GM11168 (cell line): Measurements from ENCODE around the gene ITGB2.
"Not testable (repeated sequence)": the region's sequence is repeated elsewhere in the genome, so short reads cannot be mapped to it uniquely, and the experiment has no call there.

ENCODE experiments used
- in situ Hi-C: fragments of 300-500 bp; cut with MboI; formaldehyde crosslinking; loops from one replicate; pipeline ENCODE4 v1.12.0; 2022; ENCODE audit warnings: low sequenced_read_pairs; ENCODE audit not compliant: unreplicated experiment

Gene ITGB2

GRCh38 chr21:44929242-44929798 lies 8.6 kb upstream of the ITGB2 start:
- in situ Hi-C loops = no loop called here

DNA sequence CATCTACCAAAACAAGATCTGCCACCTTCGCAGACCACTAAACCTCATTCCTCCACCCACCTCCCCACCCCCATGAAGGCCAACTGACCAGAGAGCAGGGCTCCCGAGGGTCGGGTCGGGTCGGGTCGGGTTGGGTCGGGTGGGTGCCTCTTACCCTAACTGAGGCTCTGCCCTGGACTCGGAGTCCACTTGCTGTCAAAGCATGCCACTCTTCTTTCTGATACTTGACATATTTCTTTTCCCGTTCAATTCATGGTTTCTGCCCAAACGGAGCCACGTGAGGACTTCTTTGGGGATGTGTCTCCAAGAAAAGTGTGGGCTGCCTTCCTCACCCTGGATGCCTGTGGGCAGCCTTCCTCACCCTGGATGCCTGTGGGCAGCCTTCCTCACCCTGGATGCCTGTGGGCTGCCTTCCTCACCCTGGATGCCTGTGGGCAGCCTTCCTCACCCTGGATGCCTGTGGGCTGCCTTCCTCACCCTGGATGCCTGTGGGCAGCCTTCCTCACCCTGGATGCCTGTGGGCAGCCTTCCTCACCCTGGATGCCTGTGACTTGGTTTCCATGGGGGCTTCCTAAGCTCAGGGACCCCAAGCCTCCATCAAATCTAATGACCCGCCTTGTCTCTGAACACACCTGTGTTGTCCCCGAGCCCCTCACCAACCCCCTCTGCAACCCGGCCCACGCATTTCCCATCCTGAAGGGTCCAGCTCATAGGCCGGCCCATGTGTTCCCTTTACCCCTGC lies 8.0 kb upstream of the ITGB2 start:
- in situ Hi-C loops = not testable (repeated sequence)

DNA sequence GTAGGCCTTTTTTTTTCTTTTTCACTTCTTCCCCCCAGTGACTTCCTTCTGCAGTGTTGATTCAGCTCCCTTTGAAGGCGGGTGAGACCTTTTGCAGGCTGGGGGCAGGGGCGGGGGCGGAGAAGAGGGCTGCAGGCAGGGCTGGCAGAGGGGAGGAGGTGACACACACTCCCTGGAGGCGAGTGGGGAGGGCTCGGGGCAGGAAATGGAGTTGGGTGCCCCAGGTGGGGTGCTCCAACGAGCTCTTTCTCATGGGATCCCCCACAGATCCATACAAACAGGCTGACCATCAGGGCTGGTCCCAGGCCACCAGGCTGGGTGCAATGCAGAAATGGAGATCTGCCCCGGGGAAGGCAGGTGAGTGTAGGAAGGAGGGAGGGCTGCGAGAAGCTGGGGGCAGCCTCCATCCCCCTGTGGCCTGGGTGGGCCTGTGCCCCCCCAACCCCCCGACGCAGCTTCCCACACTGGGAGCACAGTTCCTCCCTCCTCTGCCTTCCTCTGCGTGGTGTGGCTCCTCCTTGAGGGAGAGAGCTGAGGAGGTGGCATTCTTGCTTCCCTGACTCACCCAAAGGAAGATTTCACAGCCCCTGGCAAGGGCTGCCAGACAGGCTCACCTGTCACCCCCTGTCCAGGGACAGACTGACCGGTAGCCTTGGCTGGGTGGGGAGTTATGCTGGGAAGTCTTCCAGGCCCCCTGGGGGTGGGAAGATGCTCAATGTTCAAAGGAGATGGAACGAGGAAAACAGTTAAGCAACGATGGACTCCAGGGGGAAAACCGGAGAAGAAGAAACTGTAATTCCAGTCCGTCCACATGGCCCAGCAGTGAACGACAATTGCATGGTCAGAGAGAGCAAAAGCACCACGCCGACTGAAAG lies 7.1 kb upstream of the ITGB2 start:
- in situ Hi-C loops = no loop called here

DNA sequence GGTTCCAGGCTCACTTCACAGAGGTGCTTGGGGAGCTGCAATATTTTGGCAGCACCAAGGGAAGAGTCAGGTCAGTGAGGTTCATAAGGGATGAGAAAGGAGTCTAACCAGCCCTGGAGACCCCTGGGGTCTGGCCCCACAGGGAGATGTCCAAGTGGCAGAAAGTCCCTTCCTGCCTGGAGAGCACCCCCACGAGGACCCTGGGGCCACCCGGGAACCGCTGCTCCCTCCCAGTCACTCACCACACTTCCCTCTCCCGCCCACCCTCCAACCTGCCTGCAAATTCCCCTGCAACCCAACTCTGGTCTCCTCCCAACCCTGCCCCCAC lies 6.5 kb upstream of the ITGB2 start:
- in situ Hi-C loops = no loop called here

- in situ Hi-C loops = no loop called here
These were observed 5.8 kb upstream of the ITGB2 start for GRCh38 chr21:44926331-44927101.

GRCh38 chr21:44925378-44925755 lies 4.7 kb upstream of the ITGB2 start:
- in situ Hi-C loops = no loop called here

- in situ Hi-C loops = no loop called here
These were observed 4.1 kb upstream of the ITGB2 start for GRCh38 chr21:44924606-44925377.

DNA sequence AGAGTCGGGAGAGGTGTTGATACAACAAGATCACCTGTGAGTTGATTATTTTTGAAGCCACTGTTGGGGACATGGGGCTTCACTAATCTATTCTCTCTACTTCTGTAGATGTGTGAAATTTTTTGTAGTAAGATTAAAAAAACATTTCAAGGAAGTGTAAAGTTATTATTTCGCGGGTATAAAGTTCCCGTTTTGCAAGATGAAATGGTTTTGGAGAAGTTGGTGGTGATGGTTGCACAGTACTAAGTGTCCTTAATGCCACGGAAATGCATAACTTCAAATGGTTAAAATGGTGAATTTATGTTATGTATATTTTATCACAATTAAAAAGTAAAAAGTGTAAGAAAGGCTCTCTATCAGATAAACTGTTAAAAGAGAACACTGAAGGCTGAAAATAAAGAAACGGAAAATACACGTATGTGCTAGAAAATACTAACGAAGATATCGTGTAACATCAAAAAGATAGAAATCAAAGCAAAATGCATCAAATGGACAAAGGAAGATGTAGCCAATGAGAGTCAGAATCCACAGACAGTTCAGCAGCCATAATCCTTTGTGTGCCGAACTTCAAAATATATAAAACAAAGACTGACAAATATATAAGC lies 2.9 kb upstream of the ITGB2 start:
- in situ Hi-C loops = no loop called here

- in situ Hi-C loops = no loop called here
These were observed 1.2 kb upstream of the ITGB2 start for GRCh38 chr21:44921928-44922327.

DNA sequence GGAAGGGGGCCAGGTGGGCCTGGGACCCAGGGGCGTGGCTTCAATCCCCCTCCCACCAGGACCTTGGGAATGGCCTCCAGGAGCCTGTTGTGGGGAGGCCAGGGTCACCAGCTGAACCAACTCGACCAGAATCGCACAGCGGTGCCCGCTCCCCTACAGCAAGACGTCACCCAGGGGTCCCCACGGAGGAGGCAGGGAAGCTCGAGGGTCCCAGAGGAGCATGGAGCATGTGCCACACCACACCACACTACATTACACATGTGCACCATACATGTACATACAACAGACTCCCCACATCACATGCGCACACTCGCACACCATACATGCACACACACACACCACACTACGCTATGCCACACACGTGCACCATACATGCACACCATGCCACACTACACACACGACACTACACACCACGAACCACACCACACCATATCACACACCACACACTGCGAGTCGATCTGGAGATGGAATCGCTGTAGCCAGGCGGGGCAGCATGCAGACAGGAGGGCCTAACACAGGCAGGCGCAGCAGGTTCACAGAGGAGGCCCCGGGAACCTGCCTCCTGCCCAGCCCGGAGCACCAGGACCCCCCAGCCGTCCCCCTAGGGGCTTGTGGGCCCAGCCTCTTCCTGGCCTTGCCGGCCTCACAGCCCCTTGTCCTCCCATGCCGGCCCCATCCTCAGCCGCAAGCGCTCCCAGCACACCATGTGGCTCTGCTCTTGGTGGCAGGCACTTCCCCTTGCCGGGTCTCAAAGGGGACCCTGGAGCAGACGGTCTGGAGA lies 596 bp downstream of the ITGB2 start:
- in situ Hi-C loops = loop anchor here (10.0 kb wide), 1 partner anchor 115 kb away; the partner anchor contains the start of gene UBE2G2

DNA sequence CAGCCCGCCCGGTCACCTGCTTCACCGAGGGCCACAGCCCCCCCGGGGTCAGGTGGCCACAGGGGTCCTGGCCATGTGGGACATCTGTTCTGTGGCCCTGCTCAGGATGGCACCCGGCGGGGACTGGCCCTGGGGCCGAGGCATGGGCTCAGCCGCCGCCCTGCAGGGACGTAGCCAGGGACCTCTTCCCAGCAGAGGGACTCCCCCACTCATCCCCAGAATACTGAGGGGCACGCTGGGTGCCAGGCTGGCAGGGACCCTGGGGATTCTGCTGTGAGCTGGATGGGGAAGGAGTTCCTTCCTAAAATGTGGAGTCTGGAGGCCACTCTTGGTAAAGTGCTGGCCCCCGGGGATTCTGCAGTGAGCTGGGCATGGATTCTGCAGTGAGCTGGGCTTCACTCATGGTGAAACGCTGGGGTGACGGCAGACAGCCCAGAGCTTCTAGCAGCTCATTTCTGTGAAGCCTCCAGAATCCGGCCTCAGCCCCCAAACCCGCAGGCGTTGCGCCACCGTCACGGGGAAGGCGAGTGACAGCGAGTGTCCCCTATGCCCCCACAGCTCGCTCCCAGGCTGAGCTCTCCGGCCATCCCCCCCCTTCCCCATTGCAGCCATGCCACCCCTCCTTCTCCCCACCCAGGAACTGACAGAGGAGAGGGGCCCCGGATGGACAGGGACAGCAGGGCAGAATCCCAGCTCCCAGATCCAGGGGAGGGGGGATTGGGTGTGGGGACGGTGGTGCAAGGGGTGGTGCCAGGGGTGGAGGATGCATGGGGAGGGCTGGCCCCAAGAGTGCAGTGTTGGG lies 1.4 kb downstream of the ITGB2 start:
- in situ Hi-C loops = loop anchor here (10.0 kb wide), 1 partner anchor 115 kb away; the partner anchor contains the start of gene UBE2G2

GRCh38 chr21:44918581-44919033 lies 2.1 kb downstream of the ITGB2 start:
- in situ Hi-C loops = loop anchor here (10.0 kb wide), 1 partner anchor 114 kb away; the partner anchor contains the start of gene UBE2G2

GRCh38 chr21:44918107-44918470 lies 2.6 kb downstream of the ITGB2 start:
- in situ Hi-C loops = loop anchor here (10.0 kb wide), 1 partner anchor 113 kb away; the partner anchor contains the start of gene UBE2G2

DNA sequence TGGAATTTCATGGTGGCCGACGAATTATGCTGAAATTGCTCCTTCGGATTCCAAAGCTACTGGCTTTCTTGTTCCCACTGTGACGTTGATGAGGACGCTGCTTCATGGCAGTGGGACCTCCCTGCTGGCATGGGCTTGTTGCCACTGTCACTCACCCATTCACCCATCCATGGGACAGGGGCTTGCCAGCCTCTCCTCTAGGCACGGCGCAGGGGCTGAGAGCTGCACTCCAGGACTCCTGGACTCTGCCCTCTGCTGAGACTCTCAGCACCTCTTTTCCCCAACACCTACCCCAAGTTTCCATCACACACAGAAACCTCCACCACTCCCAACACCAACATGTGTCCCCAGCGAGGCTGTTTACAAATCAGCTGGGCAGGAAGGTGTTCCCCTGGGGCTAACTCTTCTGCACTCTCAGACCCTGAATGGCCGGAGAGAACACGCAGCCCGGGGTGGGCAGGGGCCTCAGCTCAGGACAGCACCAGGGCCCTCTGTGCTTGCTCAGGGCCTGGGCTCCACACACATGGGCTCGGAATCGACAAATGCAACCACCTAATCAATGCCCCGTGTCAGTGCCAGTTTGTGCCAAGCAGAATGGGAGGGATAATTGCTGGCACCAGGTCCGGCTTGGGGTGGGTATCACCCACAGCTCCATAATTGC lies 3.1 kb downstream of the ITGB2 start:
- in situ Hi-C loops = loop anchor here (10.0 kb wide), 1 partner anchor 113 kb away; the partner anchor contains the start of gene UBE2G2

GRCh38 chr21:44916965-44917364 lies 3.7 kb downstream of the ITGB2 start:
- in situ Hi-C loops = loop anchor here (10.0 kb wide), 1 partner anchor 112 kb away; the partner anchor contains the start of gene UBE2G2

GRCh38 chr21:44914176-44914874 lies 6.4 kb downstream of the ITGB2 start:
- in situ Hi-C loops = loop anchor here (10.0 kb wide), 1 partner anchor 110 kb away; the partner anchor contains the start of gene UBE2G2
